Esophagus squamous epithelium (tissue), 4 donors: ENCODE measurements around the gene KCNJ2.

Experiments
- POLR2A ChIP-seq, 4 donors: fragments of 450-650 bp; IDR thresholded peaks; one replicate each; pipeline ENCODE4 v1.6.1; 2017; ENCODE audit warnings: antibody characterized with exemption in 4 of 4, mild to moderate bottlenecking in 4 of 4, moderate library complexity in 3 of 4
- TF ChIP-seq, protein P1 (sequence below), 6 experiments: fragments of 450-650 bp in 4 of 6; fragments of 200-600 bp in 2 of 6; sonication (generic) in 2 of 6; IDR thresholded peaks; one replicate each; pipeline ENCODE4 v1.5.1; 2016 to 2019; ENCODE audit warnings: antibody characterized with exemption in 6 of 6, mild to moderate bottlenecking in 4 of 6, moderate library complexity in 4 of 6

DNA sequence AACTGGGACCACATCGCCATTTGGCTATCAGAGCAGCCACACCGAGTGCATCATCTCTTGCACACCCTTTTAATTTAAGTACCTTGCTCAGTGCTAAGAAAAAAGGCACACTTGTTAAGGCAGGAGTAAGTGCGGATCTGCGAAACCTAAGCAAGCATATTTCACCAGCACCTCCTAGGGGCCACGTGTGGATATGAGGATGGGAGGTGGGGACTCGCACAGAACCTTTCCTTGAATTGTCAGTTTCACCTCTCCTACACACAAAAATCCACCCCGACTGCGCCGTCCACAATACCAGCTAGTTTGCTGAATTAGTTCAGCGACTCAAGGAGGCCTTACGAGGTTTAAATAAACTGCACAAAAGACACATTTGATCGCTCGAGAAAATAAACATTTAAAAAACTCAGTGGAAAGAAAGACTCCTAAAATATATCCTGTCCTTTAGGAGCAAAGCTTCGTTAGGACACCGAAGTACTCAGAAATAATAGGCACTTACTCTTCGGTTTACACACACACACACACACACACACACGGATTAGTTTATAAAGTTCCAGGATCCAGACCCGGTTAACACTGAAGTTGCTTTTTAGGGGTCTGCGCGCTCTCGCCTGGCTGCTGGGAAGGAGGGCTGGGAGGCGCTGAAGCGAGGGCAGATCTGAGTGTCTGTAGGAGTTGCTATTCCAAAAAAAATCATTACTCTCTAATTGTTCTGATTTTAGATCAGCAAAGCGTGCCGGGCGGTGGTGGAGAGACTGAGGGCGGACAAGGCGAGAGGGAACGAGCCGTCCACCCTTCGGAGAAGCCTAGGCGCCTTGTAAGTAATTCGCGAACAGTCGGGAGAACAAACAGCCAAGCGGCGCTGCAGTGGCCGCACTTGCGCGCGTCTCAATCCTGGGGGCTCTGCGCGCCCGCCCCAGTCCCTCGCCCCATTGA lies 1.0 kb upstream of the KCNJ2 start:
- peak in 1 of 4 donors; percentile 13 for TF ChIP-seq POLR2A (IDR thresholded peaks at IDR 0.05)
- TF ChIP-seq, protein P1, sequence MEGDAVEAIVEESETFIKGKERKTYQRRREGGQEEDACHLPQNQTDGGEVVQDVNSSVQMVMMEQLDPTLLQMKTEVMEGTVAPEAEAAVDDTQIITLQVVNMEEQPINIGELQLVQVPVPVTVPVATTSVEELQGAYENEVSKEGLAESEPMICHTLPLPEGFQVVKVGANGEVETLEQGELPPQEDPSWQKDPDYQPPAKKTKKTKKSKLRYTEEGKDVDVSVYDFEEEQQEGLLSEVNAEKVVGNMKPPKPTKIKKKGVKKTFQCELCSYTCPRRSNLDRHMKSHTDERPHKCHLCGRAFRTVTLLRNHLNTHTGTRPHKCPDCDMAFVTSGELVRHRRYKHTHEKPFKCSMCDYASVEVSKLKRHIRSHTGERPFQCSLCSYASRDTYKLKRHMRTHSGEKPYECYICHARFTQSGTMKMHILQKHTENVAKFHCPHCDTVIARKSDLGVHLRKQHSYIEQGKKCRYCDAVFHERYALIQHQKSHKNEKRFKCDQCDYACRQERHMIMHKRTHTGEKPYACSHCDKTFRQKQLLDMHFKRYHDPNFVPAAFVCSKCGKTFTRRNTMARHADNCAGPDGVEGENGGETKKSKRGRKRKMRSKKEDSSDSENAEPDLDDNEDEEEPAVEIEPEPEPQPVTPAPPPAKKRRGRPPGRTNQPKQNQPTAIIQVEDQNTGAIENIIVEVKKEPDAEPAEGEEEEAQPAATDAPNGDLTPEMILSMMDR (IDR thresholded peaks at IDR 0.05): peak in 5 of 6 experiments; percentile 34 to 72 (median 60)
